Heart left ventricle (tissue), 13 donors: ENCODE data around the gene NRP1.

Experiments used
- CTCF ChIP-seq, 12 donors: fragments of 200-600 bp; sonication (generic) in 4 of 12; IDR thresholded peaks; one replicate each; pipeline versions ENCODE4 v1.5.0 to v1.8.0; 2018 to 2022; ENCODE audit warnings: antibody characterized with exemption in 12 of 12, mild to moderate bottlenecking in 5 of 12
- POLR2A ChIP-seq, 2 donors: fragments of 450-650 bp; IDR thresholded peaks; one replicate each; pipeline ENCODE4 v1.6.1; 2017; ENCODE audit warnings: antibody characterized with exemption in 2 of 2, mild to moderate bottlenecking in 2 of 2, moderate library complexity in 2 of 2
- donor health status: ischemic (EF 13 %, LVEDD 7.1; RV severe dilation, severe dysfunction).
- donor health status: DM: no; HTN: yes; CAD: no.
- donor health status: DM: no; HTN: no; CAD: no.
- donor health status: ischemic (EF 25% LVEDD 6.9; RV normal size, moderate dysfunction).
- donor health status: ischemic (EF 25% LVEDD 5.7; RV mildly dilated, moderate dysfunction).
- donor health status: ischemic (EF 35%, LVEDD 5.7; RV mildly dilated, moderate dysfunction).
- donor health status: nonischemic (EF 11% LVEDD 7.7; RV severe dilation, severe dysfunction).
- donor health status: DM: yes; HTN: yes; CAD: no.
- donor health status: PGD.
- donor health status: ischemic (EF 29% LVEDD 5.4; RV normal size, mild dysfunction).
- donor health status: nonischemic (EF 23%, LVEDD 6.1; RV moderate dilation, normal function).

GRCh38 chr10:33293531-33294170, 40.8 kb downstream of the NRP1 start:
- no peak for TF ChIP-seq POLR2A (IDR thresholded peaks at IDR 0.05)
- TF ChIP-seq CTCF (IDR thresholded peaks at IDR 0.05) = no peak
